Parathyroid adenoma (tissue), 2 donors: ENCODE results near the gene DNAH3.
"Not testable (repeated sequence)": the region's sequence is repeated elsewhere in the genome, so short reads cannot be mapped to it uniquely, and the experiment has no call there.

Experiments
- H2AFZ ChIP-seq: fragments of 300-600 bp; sonication (generic); one replicate; pipeline ENCODE4 v1.7.0; 2017; ENCODE audit warnings: antibody characterized with exemption, mild to moderate bottlenecking
- H3K27ac ChIP-seq: fragments of 300-600 bp; sonication (generic); one replicate; pipeline ENCODE4 v1.7.0; 2017
- H3K27me3 ChIP-seq: fragments of 300-600 bp; sonication (generic); one replicate; pipeline ENCODE4 v1.7.0; 2017; ENCODE audit warnings: low read length; ENCODE audit not compliant: control insufficient read depth, insufficient read depth
- H3K36me3 ChIP-seq: fragments of 300-600 bp; sonication (generic); one replicate; pipeline ENCODE4 v1.7.0; 2017; ENCODE audit warnings: low read length; ENCODE audit not compliant: control insufficient read depth, insufficient read depth
- H3K4me1 ChIP-seq: fragments of 300-600 bp; sonication (generic); one replicate; pipeline ENCODE4 v1.7.0; 2017; ENCODE audit warnings: control low read depth
- H3K4me2 ChIP-seq: fragments of 300-600 bp; sonication (generic); one replicate; pipeline ENCODE4 v1.7.0; 2017; ENCODE audit warnings: low read length
- H3K4me3 ChIP-seq: fragments of 300-600 bp; sonication (generic); one replicate; pipeline ENCODE4 v1.7.0; 2017; ENCODE audit warnings: low read depth, low read length
- H3K79me2 ChIP-seq: fragments of 300-600 bp; sonication (generic); one replicate; pipeline ENCODE4 v1.7.0; 2017; ENCODE audit warnings: control low read depth
- H3K9ac ChIP-seq: fragments of 300-600 bp; sonication (generic); one replicate; pipeline ENCODE4 v1.7.0; 2017; ENCODE audit warnings: mild to moderate bottlenecking
- H3K9me3 ChIP-seq: fragments of 300-600 bp; sonication (generic); one replicate; pipeline ENCODE4 v1.7.0; 2017; ENCODE audit warnings: low read length; ENCODE audit not compliant: control insufficient read depth
- TF ChIP-seq, protein P1 (sequence below): fragments of 300-600 bp; sonication (generic); IDR thresholded peaks from one replicate; pipeline ENCODE4 v1.7.0; 2017; ENCODE audit warnings: antibody characterized with exemption, mild to moderate bottlenecking
- donor health status: primary hyperparathyroidism.

The DNAH3 gene

DNA sequence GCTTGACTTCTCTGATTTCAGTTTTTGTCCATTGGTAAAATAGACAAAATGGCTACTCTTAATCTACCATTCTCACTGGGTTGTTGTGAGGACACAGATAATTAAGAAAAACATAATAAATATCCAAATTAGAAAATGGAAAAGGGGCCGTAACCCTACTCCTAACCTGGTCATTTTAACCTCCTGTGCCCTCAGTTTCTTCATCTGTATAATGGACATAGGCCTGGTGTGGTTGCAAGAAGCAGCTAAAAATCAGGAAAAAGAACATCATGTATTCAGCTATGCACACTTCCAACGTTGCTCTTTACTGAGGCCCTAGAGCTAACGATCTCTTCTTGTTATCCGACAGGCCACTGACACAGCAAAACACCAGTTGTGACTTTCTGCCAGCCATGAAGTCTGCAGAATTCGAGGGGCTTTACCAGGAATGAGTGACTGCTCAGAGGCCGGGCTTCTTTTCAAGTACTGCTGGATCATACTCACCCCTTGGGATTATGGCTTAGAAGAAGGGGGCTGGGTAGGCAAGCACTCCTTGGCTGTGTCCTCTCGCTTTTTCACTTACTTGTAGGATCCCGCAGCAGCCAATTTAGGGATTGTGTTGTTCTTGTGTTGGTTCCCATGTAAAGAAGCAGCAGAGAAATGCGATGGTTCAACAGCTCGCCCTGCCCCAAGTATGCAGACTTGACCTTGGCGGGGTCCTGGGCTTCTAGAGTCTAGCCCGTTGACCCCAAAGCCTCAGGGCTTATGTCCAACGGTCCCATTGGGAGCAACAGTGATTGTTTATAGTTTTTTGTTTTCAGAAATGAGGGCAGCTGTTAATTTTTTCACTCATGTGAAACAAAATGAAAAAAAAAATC lies 28.7 kb upstream of the DNAH3 start:
- Histone ChIP-seq H3K9ac (no peak overlapping the region), H2AFZ (no peak overlapping the region), H3K27ac (no peak overlapping the region), H3K36me3 (no peaks in the 10 kb centered on the region), H3K27me3 (no peaks in the 10 kb centered on the region), H3K9me3 (no peaks in the 10 kb centered on the region), H3K4me1 (no peaks in the 10 kb centered on the region), H3K4me2 (no peak overlapping the region), H3K4me3 (no peak overlapping the region), H3K79me2 (no peaks in the 10 kb centered on the region)
- TF ChIP-seq, protein P1, sequence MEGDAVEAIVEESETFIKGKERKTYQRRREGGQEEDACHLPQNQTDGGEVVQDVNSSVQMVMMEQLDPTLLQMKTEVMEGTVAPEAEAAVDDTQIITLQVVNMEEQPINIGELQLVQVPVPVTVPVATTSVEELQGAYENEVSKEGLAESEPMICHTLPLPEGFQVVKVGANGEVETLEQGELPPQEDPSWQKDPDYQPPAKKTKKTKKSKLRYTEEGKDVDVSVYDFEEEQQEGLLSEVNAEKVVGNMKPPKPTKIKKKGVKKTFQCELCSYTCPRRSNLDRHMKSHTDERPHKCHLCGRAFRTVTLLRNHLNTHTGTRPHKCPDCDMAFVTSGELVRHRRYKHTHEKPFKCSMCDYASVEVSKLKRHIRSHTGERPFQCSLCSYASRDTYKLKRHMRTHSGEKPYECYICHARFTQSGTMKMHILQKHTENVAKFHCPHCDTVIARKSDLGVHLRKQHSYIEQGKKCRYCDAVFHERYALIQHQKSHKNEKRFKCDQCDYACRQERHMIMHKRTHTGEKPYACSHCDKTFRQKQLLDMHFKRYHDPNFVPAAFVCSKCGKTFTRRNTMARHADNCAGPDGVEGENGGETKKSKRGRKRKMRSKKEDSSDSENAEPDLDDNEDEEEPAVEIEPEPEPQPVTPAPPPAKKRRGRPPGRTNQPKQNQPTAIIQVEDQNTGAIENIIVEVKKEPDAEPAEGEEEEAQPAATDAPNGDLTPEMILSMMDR = no peak

DNA sequence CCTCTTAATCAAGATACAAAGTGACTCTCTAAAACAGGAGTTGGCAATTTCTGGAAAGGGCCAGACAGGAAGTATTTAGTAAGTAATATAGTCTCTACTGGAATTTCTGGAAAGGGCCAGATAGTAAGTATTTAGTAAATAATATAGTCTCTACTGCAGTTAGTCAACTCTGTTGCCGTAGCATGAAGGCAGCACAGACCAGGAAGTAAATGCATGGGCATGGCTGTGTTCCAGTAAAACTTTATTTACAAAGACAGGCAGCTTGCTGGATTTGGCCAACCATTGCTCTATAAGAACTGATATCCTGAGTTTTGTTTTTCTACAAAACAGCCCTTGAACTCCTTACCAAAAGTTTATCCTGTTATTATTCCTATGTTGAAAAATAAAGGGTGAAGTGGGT lies 24.8 kb upstream of the DNAH3 start:
- no peak overlapping the region for H3K9ac ChIP-seq
- H3K4me3 ChIP-seq = no peak overlapping the region
- TF ChIP-seq, protein P1 = no peak
- no peaks in the 10 kb centered on the region for H3K9me3 ChIP-seq
- no peaks in the 10 kb centered on the region for H3K4me1 ChIP-seq
- no peaks in the 10 kb centered on the region for H3K79me2 ChIP-seq
- H3K27ac ChIP-seq = no peak overlapping the region
- no peaks in the 10 kb centered on the region for H3K36me3 ChIP-seq
- no peaks in the 10 kb centered on the region for H3K27me3 ChIP-seq
- no peak overlapping the region for H2AFZ ChIP-seq
- H3K4me2 ChIP-seq = no peak overlapping the region

DNA sequence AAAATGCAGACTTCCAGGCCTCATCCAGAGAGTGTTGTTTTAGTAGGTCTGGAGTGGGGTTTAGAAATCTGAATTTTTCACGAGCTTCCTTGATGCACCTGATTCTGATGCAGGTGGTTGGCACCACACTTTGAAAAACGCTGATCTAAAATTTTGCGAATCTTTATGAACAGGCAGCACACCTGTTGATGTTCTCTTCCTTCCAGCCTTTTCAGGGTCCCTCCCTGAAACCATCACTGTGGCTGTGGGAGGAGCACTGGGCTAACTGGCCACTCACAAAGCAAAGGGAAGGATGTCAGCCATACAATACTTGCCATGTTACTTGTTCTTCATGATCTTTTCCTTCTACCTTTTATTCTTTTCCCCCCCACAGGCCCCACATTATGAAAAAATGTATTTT lies 22.0 kb upstream of the DNAH3 start:
- Histone ChIP-seq H3K9me3 (no peaks in the 10 kb centered on the region), H3K4me2 (no peak overlapping the region), H3K79me2 (no peaks in the 10 kb centered on the region), H2AFZ (no peak overlapping the region), H3K36me3 (no peaks in the 10 kb centered on the region), H3K27ac (no peak overlapping the region), H3K4me3 (no peak overlapping the region), H3K4me1 (no peaks in the 10 kb centered on the region), H3K9ac (no peak overlapping the region), H3K27me3 (no peaks in the 10 kb centered on the region)
- TF ChIP-seq, protein P1 = no peak

DNA sequence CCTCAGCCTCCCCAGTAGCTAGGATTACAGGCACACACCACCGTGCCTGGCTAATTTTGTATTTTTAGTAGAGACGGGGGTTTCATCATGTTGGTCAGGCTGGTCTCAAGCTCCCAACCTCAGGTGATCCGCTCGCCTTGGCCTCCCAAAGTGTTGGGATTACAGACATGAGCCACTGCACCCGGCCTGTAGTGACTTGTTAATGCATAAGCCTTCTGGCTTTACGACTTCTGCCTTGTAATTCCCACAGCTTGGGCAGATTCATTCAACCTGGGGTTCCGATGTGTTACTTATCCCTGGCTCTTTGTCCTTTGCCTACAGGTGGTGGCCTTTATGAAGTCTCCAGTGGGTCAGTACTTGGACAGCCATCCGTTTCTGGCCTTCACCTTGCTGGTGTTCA lies 19.5 kb upstream of the DNAH3 start:
- not testable (repeated sequence) for H3K27ac ChIP-seq, H3K36me3 ChIP-seq, H3K27me3 ChIP-seq, H3K4me2 ChIP-seq, H3K4me3 ChIP-seq, H3K9ac ChIP-seq, H3K79me2 ChIP-seq, H3K4me1 ChIP-seq, H2AFZ ChIP-seq, H3K9me3 ChIP-seq

DNA sequence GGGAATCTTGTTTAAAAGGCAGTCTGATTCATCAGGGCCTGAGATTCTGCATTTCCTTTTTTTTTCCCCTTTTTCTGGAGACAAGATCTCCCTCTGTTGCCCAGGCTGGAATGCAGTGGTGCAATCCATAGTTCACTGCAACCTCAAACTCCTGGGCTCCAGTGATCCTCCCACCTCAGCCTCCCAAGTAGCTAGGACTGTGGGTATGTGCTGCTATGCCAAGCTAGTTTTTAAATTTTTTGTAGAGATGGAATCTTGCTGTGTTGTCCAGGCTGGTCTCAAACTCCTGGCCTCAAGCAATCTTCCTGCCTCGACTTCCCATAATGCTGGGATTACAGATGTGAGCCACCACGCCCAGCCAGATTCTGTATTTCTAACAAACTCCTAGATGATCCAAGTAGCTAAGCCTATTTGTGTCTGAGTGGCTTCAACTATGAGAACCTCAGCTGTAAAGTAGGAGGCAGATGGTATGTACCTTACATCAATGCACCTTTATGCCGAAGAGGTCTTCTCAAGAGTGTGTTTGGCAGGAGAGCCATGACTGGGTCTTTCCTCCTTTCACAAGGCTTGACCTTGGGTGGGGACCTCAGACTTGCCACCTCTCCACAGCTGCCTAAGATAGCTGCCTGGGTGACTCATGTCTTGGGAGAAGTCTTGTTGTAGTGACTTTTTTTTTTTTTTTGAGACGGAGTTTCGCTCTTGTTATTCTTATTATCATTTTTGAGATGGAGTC lies 18.8 kb upstream of the DNAH3 start:
- H3K27me3 ChIP-seq = no peaks in the 10 kb centered on the region
- H2AFZ ChIP-seq = no peak overlapping the region
- H3K36me3 ChIP-seq = no peaks in the 10 kb centered on the region
- no peak overlapping the region for H3K27ac ChIP-seq
- H3K79me2 ChIP-seq = no peaks in the 10 kb centered on the region
- H3K4me3 ChIP-seq = no peak overlapping the region
- H3K9ac ChIP-seq = no peak overlapping the region
- TF ChIP-seq, protein P1 = no peak
- no peaks in the 10 kb centered on the region for H3K4me1 ChIP-seq
- no peak overlapping the region for H3K4me2 ChIP-seq
- no peaks in the 10 kb centered on the region for H3K9me3 ChIP-seq
